ENCODE measurements around the gene GNGT1.

GNGT1 gene

DNA sequence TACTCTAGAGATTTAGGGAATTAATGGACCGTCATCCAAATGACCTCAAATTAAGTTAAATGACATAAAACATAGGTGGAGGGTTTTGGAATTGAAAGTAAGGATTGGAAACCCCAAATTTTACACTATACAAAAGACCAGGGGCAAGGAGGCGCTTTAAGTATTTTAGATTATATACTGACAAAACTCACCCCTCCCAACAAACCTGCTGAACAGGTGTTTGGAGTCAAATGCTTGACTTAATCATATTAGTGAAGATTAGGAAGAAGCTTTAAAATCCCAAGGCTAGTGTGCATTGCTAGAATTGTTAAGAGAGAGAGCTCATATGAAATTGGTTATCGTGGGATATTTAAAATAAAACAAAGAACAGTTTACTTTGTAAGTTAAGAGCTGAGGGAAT is at the start of gene GNGT1:
Gene GNGT1 (plus strand): TSS at position 301 of the 400 bp plus-strand sequence. CDS start 180 bp downstream, outside the sequence.
- no peak for DNase-seq

DNA sequence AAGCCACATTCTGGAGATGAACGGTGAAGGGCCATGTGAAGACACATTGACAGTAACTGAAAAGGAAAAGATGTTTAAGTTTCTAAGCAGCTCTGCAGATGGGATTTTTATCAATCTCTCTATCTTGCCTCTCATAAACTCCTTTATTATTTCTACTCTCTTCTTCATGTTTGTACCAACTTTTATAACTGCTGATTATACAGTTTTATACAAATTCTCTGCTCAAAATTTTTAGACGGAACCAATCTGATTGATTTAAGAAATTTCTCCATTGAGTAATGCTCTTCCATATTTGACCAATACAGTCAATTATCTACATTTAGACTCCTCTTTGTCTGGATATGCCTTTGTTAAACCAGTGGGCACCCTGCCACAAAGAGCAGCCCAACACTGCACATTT is 47.5 kb upstream of the GNGT1 start:
- no peak for DNase-seq

DNA sequence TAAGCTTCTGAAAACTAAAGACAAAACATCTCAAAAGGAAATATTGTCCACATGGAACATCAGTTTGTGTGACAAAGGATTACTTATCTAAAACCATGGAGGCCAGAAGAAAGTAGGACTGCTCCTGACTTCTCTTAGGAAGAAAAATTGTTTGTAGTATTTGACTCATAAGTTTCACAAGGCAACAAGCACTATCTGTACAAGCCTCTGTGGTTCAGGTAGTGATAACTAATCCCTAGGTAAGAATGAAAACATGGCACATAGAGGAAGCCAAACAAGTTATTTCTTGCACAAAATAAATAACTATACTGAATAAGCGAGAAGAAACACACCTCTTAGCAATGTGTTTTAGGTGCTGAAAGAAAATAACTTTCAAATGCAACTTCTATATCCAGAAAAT is 46.1 kb upstream of the GNGT1 start:
- DNase-seq, result no peak

DNA sequence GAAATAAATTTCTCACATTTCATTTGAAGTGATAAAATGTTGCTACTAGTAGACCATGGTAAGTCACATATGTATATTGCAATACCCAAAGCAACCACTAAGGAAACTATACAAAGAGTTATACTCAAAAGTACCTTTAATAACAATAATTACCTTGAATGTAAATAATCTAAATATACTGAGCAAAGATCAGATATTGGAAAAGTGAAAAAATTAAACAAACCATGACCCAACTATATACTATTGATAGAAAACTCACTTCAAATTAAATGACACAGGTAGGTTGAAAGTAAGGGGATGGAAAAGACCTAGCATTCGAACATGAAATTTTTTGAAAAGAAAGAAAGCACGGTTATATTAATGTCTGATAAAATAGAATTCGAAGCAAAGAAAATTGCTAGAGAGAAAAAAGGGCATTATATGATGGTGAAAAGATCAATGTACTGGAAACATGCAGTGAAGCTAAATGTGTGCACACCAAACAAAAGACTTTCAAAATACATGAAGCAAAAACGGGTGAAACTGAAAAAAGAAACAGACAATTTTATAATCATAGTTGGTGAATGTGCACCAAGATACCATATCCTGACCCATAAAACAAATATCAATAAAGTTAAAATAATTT is 44.9 kb upstream of the GNGT1 start:
- no peak for DNase-seq

DNA sequence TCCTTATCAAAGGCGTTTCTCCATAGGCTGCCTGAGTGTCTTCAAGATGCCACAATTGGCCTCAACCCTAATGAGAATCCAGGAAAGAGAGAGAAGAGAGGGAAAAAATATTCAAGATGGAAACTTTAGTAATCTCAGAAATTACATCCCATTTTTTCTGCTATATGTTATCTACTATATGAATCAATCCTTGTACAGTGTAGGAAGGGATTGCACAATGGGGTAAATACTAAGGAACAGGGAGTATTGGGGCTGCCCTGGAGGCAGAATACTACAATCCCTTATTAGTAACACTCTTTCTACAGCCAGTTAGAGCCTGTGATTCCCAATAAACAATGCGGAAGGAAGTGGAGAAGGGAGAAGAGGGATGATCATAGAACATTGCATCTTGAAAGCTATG is 43.7 kb upstream of the GNGT1 start:
- no peak for DNase-seq

DNA sequence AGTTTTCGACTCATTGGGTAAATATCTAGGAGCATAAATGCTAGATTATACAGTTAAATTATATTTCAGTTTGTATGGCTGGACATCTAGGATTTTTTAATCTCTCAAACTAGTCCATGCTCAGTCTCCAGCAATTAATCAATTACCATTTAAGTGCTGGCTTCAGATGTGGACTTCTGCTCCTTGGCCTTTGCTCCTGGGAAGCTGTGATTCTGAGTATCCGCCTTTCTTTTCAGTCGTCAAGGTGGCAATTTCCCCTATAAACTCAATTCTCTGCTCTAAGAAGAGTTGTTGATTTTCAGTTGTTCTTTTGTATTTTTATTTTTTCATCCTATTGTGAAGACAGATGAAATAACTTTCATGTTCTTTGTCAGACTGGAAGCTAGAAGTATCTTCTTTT is 39.5 kb upstream of the GNGT1 start:
- no peak for DNase-seq

DNA sequence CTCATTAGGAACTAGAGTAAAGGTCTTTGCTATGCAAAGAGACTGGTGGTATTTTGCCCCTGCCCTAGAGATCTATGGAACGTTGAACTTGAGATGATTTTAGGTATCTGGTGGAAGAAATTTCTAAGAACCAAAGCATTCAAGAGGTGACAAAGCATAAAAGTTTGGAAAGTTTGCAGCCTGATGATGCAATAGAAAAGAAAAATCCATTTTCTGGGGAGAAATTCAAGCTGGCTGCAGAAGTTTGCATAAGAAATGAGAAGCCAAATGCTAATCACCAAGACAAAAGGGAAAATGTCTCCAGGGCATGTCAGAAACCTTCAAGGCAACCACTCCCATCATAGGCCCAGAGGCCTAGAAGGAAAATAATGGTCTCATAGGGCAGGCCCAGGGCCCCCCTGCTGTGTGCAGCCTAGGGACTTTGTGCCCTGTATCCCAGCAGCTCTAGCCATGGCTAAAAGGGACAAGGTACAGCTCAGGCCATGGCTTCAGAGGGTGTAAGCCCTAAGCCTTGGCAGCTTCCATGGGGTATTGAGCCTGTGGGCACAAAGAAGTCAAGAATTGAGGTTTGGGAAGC is 32.3 kb upstream of the GNGT1 start:
- DNase-seq, result no peak

DNA sequence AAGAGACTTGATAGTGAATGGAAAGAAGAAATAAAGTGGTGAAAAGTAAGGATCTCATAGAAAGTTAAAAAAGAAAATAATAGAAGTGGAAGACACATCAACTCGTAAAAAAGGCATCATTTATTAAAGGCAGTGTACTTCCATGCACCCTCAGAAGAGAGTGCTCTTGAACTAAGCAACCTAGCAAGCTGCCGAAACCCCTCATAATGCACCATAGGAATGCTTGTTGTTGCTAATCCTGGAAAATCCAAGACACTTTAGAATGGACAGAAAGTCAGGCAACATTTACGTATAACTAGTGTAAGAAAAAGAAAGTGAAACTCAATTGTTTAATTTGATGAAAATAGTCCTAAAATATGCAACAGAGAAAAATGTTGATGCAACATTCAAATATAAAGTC is 28.6 kb upstream of the GNGT1 start:
- no peak for DNase-seq

DNA sequence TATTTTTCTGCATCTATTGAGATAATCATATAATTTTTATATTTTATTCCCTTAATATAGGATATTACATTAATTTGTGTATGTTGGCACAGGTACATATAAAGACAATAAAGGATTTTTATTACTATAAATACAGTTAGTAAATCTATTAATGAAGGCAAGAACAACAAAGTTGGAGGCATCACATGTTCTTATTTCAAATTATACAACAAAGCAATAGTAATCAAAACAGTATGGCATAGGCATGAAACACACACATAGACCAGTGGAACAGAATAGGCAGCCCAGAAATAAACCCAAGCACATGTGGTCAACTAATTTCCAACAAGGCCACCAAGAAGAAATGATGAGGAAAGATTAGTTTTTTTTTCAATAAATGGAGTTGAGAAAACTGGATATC is 27.0 kb upstream of the GNGT1 start:
- no peak for DNase-seq

DNA sequence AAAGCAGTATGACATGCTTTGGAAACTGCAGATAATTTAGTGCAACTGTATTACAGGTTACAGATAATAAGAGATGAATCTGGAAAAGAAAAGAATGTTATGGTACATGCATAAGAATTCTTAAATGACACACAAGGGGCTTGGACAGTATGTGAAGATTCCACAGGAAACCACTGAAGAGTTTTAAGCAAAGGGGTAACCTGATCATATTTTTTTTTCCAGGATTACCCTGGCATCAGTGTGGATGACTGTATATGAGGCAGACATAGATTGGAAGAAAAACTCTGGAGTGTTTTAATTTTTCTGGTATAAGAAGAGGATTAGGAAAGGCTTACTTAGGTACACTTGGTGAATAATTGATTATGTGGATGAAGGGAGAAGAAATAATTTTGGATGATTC is 23.9 kb upstream of the GNGT1 start:
- DNase-seq, result no peak

DNA sequence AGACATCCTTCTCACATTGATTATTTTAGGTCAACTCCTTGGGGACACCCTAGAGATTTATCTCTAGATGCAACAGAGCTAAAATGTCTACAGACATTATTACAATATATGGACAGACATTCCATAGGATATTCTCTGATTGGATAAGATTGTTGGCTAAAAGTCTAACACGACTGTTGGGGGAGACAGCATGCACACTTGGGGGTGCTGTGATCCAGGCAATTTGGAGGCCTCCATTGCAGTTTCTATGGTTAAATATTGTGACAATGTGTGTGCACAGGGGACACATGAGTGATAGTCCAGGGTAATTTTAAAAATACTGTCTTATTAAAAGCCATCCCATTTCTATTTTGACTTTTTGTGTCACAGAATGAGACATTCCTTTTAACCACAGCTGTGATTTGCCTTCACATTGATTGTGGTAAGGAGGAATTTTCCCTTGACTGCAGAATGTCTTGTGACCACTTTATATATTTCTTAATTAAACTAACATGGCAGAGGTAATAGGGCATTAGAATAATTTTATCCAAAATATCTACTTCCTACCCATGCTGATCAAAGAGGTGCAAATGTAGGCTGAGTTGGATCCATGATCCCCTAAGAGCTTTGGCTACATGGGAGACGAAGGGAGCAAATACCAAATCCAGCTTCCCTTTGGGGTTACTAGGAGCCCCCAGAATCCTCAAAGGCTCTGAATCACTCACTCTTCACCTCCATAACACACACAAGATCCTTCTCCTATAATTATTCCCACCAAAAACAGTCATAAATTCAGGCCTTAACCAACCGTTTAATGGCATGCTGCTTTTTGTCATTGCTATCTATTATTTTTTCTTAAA is 23.1 kb upstream of the GNGT1 start:
- DNase-seq, result no peak

DNA sequence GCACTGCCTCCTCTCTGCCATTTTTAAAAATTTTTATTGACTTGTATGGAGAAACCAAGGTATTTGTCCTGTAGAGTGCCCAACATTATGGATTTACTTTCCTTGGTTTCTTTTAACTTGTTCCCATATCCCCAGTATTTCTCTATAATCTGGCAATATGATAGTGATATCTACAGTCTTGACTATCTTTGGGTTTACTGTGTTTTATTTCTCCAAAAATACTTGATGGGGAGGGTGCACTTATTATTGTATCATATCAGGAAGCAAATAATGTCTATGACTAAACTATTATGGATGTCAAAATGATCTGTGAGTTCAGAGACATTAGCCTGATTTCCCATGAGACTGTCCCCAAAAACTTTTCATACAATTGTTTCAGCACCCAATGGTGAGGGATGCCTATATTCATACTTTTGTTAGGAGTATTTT is 22.4 kb upstream of the GNGT1 start:
- no peak for DNase-seq

DNA sequence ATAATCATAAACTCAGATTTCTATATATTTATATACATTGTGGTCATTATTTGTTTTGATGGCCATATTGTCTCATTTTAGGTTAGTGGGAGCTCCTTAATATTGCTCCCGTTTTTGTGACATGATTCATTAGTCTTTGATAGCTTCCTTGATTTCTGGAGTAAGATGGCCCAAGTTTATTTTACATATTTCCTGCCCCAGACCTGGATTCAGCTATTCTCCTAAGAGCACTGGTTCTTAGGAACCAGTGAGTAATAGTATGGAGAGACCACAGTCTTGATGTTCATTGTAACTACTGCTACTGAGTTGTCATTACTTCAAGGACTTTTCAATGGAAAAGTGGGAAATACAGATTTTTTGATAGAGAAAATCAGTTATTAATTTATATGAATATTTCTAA is 21.8 kb upstream of the GNGT1 start:
- no peak for DNase-seq

DNA sequence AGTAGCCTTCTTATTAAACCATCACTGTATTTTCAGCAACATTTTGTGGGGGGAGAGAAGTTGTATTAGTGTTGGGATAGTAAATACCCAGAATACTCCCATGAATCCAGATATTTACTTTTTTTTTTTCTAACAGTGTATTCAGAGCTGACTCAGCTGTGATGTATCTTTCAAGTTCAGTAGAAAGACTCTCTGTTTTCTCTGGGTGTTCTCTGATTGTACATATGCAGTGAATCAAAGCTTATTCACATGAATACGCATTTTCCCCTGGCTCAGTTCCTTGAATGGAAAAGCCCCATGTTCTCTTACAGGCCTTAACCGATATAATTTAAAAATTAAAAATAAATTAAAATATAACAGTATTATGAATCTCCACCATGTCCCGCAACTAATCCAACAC is 17.1 kb upstream of the GNGT1 start:
- no peak for DNase-seq

DNA sequence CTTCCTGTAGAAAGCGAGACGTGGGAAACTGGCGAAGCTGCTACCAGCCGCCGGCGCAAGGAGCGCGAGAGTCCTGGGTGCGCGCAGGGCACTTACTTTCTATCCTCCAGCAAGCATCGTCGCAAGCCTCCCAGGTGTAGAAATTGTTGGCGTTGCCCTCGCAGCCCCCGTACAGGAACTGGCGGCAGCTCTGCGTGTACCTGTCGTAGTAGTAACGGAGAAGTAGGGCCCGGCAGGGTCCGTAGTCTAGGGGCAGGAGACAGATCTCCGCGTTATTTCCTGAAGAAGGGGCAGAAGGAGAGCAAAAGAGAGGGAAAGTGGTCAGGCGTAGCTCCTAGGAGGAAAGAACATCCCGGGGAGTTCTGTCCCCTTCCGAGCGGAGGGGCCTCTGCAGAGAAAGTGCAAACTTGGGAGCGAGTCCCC is 16.3 kb upstream of the GNGT1 start:
- no peak for DNase-seq

DNA sequence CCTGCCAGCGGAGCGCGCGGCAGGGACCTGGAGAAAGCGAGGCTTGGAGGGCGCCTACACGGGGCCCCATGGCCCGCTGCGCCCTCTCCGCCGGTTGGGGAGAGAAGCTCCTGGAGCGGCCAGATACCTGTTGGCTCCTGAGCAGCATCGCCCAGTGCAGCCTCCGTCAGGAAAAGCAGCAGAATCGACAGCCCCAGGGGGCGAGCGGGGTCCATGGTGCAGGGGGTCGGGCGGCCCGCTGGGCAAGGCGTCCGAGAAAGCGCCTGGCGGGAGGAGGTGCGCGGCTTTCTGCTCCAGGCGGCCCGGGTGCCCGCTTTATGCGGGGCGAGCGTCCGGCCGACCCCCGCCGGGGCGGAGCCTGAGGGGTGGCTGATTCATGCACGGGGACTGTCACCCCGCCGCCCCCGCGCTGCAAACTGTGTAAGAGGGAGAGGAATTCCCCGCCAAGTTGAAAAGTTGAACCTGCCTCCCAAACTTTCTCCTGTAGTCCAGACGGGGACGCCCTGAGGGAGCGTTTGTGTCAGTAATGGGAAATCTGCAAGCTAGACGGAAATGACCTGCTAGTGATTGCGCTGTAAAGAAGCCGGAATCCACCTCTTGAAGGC is 15.8 kb upstream of the GNGT1 start, which contains the start of gene TFPI2:
Gene TFPI2 (minus strand): TSS at position 290 of the 605 bp plus-strand sequence. CDS start 75 bp downstream, at position 215.
- no peak for DNase-seq

DNA sequence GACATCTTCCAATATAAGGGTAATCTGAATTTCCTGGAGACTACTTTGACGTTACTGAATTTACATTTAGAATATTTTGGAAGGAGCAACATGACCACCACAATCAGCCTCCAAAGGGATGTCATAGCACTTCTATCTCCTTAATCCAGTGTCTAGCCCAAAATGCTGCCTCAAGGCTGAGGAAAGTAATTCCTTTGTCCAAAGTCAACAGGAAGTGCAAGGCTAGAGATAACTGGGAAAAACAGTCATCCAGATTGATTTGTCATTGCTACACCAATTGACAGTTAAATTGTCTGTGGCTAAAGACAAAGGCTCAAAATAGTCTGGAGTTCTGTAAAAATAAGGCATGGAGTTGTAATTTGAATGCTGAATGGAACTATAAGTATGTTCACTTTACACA is 11.9 kb upstream of the GNGT1 start:
- DNase-seq, result no peak

DNA sequence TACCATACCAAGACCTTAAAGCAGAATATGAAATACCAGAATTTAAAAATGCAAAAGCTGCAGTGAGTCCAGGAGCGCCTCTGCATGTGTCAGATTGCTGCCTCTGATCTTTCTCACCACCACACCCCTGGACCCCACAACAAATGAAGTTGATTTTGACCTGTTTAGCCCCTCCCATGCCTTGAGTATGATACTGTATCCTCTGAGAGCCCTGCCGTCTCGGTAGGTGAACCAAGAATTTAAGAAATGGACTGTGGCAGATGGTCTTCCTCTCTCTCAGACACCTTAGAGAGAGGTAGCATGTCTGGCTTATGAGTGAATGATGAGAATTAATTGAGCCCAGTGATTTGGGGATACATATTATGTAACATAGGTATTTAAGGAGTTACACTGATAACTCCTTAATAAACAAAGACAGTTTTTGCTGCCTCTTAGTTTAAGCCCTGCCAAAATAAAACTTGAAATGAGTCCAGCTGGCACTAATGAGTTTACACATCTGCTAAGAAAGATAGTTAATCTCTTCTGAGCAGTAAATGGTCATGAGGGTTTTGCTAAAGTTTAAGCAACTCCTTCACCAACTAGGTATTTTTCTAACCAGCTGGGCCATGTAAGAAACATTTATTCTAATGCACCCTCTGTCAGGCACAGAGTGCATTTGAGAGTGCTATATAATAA is 11.3 kb upstream of the GNGT1 start:
- no peak for DNase-seq

DNA sequence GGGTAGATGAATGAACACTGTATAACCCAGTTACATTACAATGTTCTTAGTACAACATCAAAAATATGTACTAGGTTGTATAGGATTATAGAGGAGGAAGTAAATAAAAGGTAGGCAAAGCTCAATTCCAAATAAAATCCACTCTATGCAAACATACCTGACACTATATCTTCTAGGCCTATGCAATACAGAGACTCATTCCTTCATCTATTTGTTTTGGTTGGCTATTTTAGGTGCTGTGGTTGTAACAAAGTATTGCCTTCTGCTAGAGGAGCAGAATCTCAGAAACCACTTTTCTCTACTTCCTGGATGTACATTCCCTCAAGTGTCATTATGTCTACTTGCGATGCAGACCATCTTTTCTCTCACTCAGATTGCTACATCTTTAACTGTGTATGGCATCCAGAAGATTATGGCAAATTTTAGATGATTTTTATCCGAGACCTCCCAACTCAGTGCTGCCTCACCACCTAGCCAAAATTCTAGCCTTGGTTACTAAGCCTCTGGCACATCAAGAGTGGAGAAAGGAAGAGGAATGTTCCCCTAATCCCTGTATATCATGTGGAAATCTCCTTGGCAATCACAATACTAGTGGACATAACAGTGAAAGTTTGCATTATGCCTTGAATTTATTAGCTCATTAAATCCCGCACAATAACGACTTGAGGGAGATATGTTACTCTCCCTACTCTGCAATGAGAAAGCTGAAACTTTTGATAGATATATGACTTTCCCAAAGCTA is 10.3 kb upstream of the GNGT1 start:
- DNase-seq, result no peak

DNA sequence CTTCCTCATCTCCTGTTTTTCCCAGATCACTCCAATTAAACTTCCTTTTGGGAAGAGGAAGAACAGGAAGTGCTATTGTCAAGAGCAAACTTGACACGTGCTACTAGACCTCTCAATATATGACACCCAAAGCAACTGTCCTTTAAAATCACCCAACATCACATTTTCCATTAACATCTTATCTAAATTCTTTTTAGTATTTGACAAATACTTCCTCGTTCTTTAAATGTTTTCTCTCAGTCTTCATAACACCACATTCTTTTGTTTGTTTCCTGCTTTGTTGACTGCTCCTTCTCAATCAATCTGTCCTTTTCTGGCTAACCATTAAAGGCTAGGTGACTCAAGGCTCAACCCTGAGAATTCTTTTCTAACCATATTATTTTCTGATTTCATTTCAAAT is 8.7 kb upstream of the GNGT1 start:
- DNase-seq, result no peak

DNA sequence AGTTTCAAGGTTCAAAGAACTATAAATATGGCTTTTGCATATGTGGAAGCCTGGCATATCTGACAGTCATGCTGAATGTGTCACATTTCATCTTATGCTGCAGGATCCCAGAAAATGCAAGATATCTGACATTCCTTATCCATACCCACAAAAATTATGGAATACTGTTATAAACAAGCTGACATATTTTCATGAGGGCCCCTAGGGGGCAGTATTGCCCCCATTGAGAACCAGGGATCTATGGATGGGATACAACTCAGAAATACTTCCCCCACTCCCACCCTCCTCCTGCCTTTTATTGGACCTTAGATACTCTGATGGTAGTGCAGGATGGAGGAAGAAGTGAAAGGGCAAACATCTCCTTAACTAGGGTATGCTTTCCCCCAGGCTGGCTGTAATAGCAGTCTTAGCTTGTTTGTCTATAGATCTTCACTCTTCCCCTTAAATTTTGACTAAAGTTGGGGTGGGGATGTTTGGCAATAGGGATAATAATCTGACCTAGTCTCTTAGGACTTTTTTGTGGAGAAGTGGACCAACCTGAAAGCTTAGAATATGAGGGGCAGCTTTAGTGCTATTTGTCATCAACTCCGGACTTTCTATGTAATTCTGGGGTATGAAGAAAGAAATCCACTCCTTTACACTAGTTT is 3.5 kb upstream of the GNGT1 start:
- no peak for DNase-seq
